Stimulated activated naive B cell treated with anti-CD40 and anti-IgM and Interleukin-4, amounts not matched to agents 10 μg/mL and 1 μg/mL and 100 μg/mL, for 72 hours (primary cell): Measurements from ENCODE around the gene CARMIL1.

ENCODE experiments used
- ATAC-seq, 2 donors: fragments of 150-1000 bp; cut with Tn5 transposase; replicated peaks; 2 replicates each; pipeline ENCODE4 v1.10.0; 2021; ENCODE audit warnings: moderate library complexity in 1 of 2
- DNase-seq: peaks from one replicate; pipeline ENCODE4 v3.0.0; 2021
- H3K27ac Mint-ChIP-seq: one replicate; pipeline ENCODE4 v1.8.0; 2022; ENCODE audit warnings: mild to moderate bottlenecking, mixed read lengths
- H3K27me3 Mint-ChIP-seq, 2 donors: one replicate each; pipeline ENCODE4 v1.8.0; 2022; ENCODE audit warnings: mixed read lengths in 2 of 2
- H3K36me3 Mint-ChIP-seq, 2 donors: one replicate each; pipeline ENCODE4 v1.8.0; 2022; ENCODE audit warnings: mixed read lengths in 2 of 2, mild to moderate bottlenecking in 1 of 2
- H3K4me1 Mint-ChIP-seq, 2 donors: one replicate each; pipeline ENCODE4 v1.8.0; 2022; ENCODE audit warnings: mixed read lengths in 2 of 2, mild to moderate bottlenecking in 1 of 2
- H3K4me3 Mint-ChIP-seq, 2 donors: one replicate each; pipeline ENCODE4 v1.8.0; 2022; ENCODE audit warnings: mild to moderate bottlenecking in 2 of 2, mixed read lengths in 2 of 2, moderate library complexity in 1 of 2
- H3K9me3 Mint-ChIP-seq, 2 donors: one replicate each; pipeline ENCODE4 v1.8.0; 2022; ENCODE audit warnings: mixed read lengths in 2 of 2, mild to moderate bottlenecking in 1 of 2

Gene CARMIL1

GRCh38 chr6:25278914-25279747 lies at the start of gene CARMIL1:
Gene CARMIL1 (plus strand): TSS chr6:25279374. CDS start chr6:25279796, 422 bp downstream.
- Mint-ChIP-seq H3K9me3 (no peaks in the 10 kb centered on the region), H3K4me3 (peak within 1 kb of the TSS; percentile 86 to 95), H3K4me1 (peaks cover 15 to 30% of the 10 kb centered on the region in 2 donors), H3K27ac (peak within 1 kb of the TSS; percentile 76), H3K36me3 (no peaks in the 10 kb centered on the region), H3K27me3 (peaks cover 0 to 4% of the 10 kb centered on the region in 2 donors)
- ATAC-seq (peak; percentile 82 to 85), DNase-seq (peak; percentile 49)

DNA sequence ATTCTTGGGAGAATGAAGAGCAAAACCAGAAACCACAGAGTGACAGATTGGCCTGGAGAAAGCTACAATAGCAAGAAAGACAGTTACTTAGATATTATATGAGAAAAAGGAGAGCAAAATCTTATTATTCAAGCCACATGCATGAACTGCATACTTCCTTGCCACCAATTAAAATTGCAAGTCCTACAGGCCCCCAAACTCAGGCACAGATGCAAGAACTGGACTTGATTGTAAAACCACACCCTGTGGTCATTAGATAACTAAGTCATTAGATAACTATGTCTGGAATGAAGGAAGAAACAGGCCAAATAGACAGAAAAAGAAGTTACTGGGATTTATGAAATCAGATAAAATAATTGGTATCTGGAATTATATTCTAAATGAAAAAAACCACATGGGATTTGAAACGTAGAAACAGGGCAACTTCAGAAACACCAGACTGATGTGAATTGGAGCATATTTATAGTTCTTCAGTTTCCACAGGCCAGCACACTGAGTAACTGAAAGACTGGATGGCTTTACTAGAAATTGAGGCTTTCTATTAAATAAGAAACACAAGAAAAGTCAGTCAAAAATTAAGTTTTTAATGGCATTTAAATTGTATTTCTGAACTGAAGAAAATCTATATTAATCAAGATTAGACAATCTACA lies 49.4 kb upstream of the CARMIL1 start:
- no peaks in the 10 kb centered on the region for H3K9me3 Mint-ChIP-seq
- DNase-seq (no peak), ATAC-seq (no peak)
- no peaks in the 10 kb centered on the region for H3K36me3 Mint-ChIP-seq
- H3K4me1 Mint-ChIP-seq, result no peaks in the 10 kb centered on the region
- no peaks in the 10 kb centered on the region for H3K27me3 Mint-ChIP-seq
- no peak overlapping the region for H3K27ac Mint-ChIP-seq
- H3K4me3 Mint-ChIP-seq, result no peak overlapping the region

DNA sequence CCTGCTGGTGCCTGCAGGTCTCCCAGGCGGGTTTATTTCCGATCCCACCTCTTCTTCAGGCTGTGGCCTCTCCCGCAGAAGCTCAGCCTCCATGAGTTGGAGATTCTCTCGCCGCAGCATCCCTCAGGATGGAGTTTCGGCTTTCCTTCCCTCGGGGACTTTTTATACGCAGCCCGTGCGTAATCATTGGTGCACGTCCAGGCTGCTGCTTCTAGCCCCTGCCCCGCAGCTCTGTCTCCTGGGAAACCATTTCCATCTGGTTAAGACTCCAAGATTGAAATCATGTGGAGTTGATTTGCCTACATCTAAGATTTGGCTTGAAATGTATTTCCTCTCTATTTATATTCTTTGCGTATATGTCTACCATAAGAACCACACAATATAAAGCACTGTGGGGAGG lies 46.7 kb upstream of the CARMIL1 start:
- H3K4me3 Mint-ChIP-seq, result no peak overlapping the region
- ATAC-seq (no peak), DNase-seq (no peak)
- no peaks in the 10 kb centered on the region for H3K9me3 Mint-ChIP-seq
- no peaks in the 10 kb centered on the region for H3K36me3 Mint-ChIP-seq
- no peak overlapping the region for H3K27ac Mint-ChIP-seq
- no peaks in the 10 kb centered on the region for H3K4me1 Mint-ChIP-seq
- H3K27me3 Mint-ChIP-seq, result no peaks in the 10 kb centered on the region

DNA sequence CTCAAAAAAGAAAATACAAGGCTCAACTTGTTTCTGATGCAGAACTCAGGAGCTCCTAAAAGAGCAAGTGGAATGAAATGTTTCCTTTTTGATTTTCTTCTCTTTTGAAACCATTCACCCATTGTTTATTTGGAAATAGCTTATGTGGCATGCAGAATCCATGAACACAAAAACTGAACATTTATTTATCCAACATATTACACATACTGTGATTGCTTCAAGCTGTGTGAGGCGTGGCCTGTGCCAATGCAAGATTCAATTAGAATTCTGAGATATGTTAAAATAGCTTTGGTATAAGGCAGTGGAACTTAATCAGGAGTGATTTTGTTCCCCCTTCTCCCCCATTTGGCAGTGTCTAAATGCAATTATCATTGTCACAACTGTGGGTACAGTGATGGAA lies 45.9 kb upstream of the CARMIL1 start:
- no peaks in the 10 kb centered on the region for H3K36me3 Mint-ChIP-seq
- ATAC-seq (no peak), DNase-seq (no peak)
- H3K27me3 Mint-ChIP-seq, result no peaks in the 10 kb centered on the region
- H3K27ac Mint-ChIP-seq, result no peak overlapping the region
- no peak overlapping the region for H3K4me3 Mint-ChIP-seq
- H3K4me1 Mint-ChIP-seq, result no peaks in the 10 kb centered on the region
- no peaks in the 10 kb centered on the region for H3K9me3 Mint-ChIP-seq

GRCh38 chr6:25237579-25237978 lies 41.6 kb upstream of the CARMIL1 start:
- H3K4me3 Mint-ChIP-seq, result no peak overlapping the region
- H3K4me1 Mint-ChIP-seq, result no peaks in the 10 kb centered on the region
- ATAC-seq (no peak), DNase-seq (no peak)
- no peaks in the 10 kb centered on the region for H3K36me3 Mint-ChIP-seq
- H3K27ac Mint-ChIP-seq, result no peak overlapping the region
- H3K27me3 Mint-ChIP-seq, result no peaks in the 10 kb centered on the region
- H3K9me3 Mint-ChIP-seq, result no peaks in the 10 kb centered on the region

DNA sequence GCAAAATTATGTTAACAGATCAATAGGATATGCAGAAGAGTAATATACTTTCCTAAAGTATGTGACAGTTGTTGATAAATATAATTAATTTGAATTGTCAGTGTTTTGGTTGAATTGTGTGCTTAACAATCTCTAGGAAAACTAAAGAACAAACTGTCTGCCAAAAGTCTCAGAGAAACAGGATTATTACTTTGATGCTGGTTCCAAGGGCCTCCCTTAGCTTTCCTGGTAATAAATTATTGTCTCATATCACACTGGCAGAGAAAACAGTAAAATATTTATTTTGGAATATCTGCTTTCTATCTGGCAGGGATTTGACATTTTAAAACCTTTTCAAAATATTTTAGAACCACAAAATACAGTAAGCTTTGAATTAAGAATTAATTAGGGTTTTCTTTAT lies 40.1 kb upstream of the CARMIL1 start:
- Mint-ChIP-seq H3K27ac (no peak overlapping the region), H3K4me1 (no peaks in the 10 kb centered on the region), H3K4me3 (no peak overlapping the region), H3K27me3 (no peaks in the 10 kb centered on the region), H3K9me3 (no peaks in the 10 kb centered on the region), H3K36me3 (no peaks in the 10 kb centered on the region)
- no peak for DNase-seq
- ATAC-seq, result no peak

DNA sequence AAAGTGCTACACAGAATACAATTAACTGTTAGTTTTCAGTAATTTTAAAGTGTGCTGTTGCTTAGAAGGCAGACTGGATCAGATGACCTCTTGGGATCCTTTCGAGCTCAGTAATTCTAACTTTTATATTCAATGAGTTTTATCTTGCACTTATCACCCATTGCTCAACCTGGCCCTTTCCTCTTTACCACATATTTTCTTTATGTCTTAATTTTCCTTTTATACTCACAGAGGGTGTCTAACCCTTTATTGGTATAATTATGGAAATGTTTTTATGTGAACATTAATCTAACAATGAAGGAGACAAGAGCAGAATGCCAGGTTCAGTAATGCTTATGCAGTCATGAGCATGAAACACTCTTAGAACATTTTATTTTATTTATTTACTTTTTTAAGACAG lies 39.7 kb upstream of the CARMIL1 start:
- Mint-ChIP-seq H3K27me3 (no peaks in the 10 kb centered on the region), H3K4me1 (no peaks in the 10 kb centered on the region), H3K9me3 (no peaks in the 10 kb centered on the region), H3K4me3 (no peak overlapping the region), H3K36me3 (no peaks in the 10 kb centered on the region), H3K27ac (no peak overlapping the region)
- ATAC-seq (no peak), DNase-seq (no peak)

DNA sequence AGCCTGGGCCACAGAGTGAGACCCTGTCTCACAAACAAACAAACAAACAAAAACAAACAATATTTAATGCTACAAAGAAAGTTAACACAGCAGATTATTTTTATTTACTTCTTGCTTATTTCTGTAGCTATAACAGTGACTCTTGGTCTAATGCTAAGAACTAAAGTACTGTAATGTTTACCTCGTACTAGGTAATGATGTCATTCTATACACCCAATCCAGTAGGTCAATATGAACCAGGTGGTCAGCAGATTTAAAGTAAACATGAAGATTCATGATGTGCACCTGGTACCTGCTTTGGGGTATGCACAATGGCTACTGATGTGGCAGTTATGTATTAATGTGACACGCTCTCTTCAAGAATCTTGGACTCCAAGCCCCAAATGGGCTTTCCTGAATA lies 36.6 kb upstream of the CARMIL1 start:
- Mint-ChIP-seq H3K9me3 (no peaks in the 10 kb centered on the region), H3K36me3 (no peaks in the 10 kb centered on the region), H3K4me3 (no peak overlapping the region), H3K27me3 (no peaks in the 10 kb centered on the region), H3K27ac (no peak overlapping the region), H3K4me1 (no peaks in the 10 kb centered on the region)
- ATAC-seq (no peak), DNase-seq (no peak)

GRCh38 chr6:25244865-25245264 lies 34.3 kb upstream of the CARMIL1 start:
- ATAC-seq (no peak), DNase-seq (no peak)
- no peak overlapping the region for H3K27ac Mint-ChIP-seq
- H3K4me3 Mint-ChIP-seq, result no peak overlapping the region
- no peaks in the 10 kb centered on the region for H3K27me3 Mint-ChIP-seq
- H3K9me3 Mint-ChIP-seq, result no peaks in the 10 kb centered on the region
- no peaks in the 10 kb centered on the region for H3K36me3 Mint-ChIP-seq
- no peaks in the 10 kb centered on the region for H3K4me1 Mint-ChIP-seq

DNA sequence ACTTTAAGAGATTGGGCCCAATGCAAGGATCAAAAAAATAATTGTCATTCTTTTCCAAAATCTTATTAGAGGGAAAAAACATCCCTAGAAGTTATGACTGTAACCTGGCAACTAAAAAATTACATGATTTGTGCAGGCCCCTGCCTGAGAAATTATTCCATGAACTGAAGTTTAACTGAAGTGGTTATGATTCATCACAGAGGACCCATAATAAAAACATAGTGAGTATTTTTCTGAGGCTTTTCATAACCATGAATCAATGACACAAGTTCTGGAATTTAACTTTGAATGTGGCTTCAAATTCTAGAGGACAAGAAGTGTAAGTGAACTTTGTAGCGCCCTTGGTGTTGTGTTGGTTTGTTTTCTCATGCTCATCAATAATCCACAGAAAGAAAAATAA lies 31.1 kb upstream of the CARMIL1 start:
- Mint-ChIP-seq H3K9me3 (no peaks in the 10 kb centered on the region), H3K36me3 (no peaks in the 10 kb centered on the region), H3K27me3 (peaks cover 0 to 4% of the 10 kb centered on the region in 2 donors), H3K4me3 (no peak overlapping the region), H3K27ac (no peak overlapping the region), H3K4me1 (no peaks in the 10 kb centered on the region)
- no peak for DNase-seq
- ATAC-seq, result no peak

- Mint-ChIP-seq H3K4me1 (no peaks in the 10 kb centered on the region), H3K4me3 (no peak overlapping the region), H3K27me3 (peaks cover 0 to 4% of the 10 kb centered on the region in 2 donors), H3K36me3 (no peaks in the 10 kb centered on the region), H3K9me3 (no peaks in the 10 kb centered on the region), H3K27ac (no peak overlapping the region)
- no peak for DNase-seq
- no peak for ATAC-seq
These were observed 30.0 kb upstream of the CARMIL1 start for GRCh38 chr6:25249133-25249532.

DNA sequence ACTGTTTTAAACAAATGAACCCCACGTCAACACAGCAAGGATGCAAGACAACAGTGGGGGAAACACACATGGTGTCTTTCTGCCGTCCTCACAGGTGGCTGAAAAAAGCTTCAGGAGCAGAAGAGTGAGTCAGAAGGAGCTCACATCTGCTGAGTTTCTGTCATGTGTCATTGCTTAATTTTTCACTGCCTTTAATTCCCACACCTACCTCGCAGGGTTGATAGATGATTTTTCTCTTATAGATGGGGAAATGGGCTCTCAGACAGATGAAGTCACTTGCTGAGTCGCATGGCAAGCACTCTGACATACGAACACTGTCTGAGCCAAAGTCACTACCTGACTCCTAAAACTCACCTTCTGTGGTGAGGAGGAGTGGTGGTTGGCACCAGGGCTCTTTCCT lies 28.3 kb upstream of the CARMIL1 start:
- Mint-ChIP-seq H3K9me3 (no peaks in the 10 kb centered on the region), H3K36me3 (no peaks in the 10 kb centered on the region), H3K4me3 (no peak overlapping the region), H3K4me1 (no peaks in the 10 kb centered on the region), H3K27me3 (peaks cover 0 to 4% of the 10 kb centered on the region in 2 donors), H3K27ac (no peak overlapping the region)
- DNase-seq (no peak), ATAC-seq (no peak)

DNA sequence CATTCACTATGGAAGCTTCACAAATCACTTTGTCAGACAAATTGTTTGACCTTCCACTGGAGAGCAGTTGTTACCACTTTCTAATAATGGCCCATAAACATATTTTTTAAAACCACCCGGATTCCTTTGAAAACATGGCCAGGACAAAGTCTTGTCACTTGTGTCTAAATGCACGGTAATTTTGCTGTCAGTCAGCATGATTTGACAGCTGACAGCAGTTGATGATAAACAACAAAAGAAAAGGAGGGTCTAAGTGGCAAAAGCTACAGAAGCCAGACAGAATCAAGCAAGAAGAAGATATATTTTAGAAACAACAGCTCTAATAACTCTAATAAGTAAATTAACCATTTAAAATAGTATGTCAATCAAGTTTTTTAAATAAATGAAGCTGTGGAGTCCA lies 27.7 kb upstream of the CARMIL1 start:
- peaks cover 0 to 4% of the 10 kb centered on the region in 2 donors for H3K27me3 Mint-ChIP-seq
- H3K36me3 Mint-ChIP-seq, result no peaks in the 10 kb centered on the region
- H3K4me3 Mint-ChIP-seq, result no peak overlapping the region
- H3K9me3 Mint-ChIP-seq, result no peaks in the 10 kb centered on the region
- no peak for ATAC-seq
- DNase-seq, result no peak
- H3K4me1 Mint-ChIP-seq, result no peaks in the 10 kb centered on the region
- no peak overlapping the region for H3K27ac Mint-ChIP-seq

DNA sequence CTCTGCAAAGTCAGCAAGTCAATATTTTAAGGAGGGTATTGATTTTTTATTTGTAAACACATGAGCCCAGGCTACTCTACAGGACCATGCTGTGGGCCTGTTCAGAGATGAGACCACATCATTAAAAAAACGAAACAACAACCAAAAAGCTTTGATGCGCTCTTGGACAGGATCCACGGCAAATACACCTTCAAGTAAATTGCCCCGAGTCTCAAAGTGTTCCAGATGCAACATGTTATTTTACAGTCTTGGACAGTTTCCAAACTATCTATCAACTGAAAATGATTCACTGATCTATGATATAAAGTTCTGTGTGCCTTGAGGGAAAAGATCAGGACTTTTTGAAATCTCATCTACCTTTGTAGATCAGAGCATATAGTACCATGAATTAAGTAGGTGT lies 25.8 kb upstream of the CARMIL1 start:
- Mint-ChIP-seq H3K9me3 (no peaks in the 10 kb centered on the region), H3K36me3 (no peaks in the 10 kb centered on the region), H3K27ac (no peak overlapping the region), H3K4me1 (no peaks in the 10 kb centered on the region), H3K4me3 (no peak overlapping the region), H3K27me3 (peaks cover 0 to 4% of the 10 kb centered on the region in 2 donors)
- no peak for ATAC-seq
- DNase-seq, result no peak

- H3K9me3 Mint-ChIP-seq, result no peaks in the 10 kb centered on the region
- no peaks in the 10 kb centered on the region for H3K36me3 Mint-ChIP-seq
- ATAC-seq, result no peak
- H3K4me3 Mint-ChIP-seq, result no peak overlapping the region
- no peaks in the 10 kb centered on the region for H3K4me1 Mint-ChIP-seq
- H3K27ac Mint-ChIP-seq, result no peak overlapping the region
- no peak for DNase-seq
- peaks cover 0 to 4% of the 10 kb centered on the region in 2 donors for H3K27me3 Mint-ChIP-seq
These were observed 24.5 kb upstream of the CARMIL1 start for GRCh38 chr6:25254671-25255070.
